Esophagus squamous epithelium (tissue), 4 donors: Measurements from ENCODE around the gene ZNF428.

ENCODE experiments used
- CTCF ChIP-seq, 6 experiments: fragments of 450-650 bp in 4 of 6; fragments of 200-600 bp in 2 of 6; sonication (generic) in 2 of 6; IDR thresholded peaks; one replicate each; pipeline ENCODE4 v1.5.1; 2016 to 2019; ENCODE audit warnings: antibody characterized with exemption in 6 of 6, mild to moderate bottlenecking in 4 of 6, moderate library complexity in 4 of 6
- POLR2A ChIP-seq, 4 donors: fragments of 450-650 bp; IDR thresholded peaks; one replicate each; pipeline ENCODE4 v1.6.1; 2017; ENCODE audit warnings: antibody characterized with exemption in 4 of 4, mild to moderate bottlenecking in 4 of 4, moderate library complexity in 3 of 4

DNA sequence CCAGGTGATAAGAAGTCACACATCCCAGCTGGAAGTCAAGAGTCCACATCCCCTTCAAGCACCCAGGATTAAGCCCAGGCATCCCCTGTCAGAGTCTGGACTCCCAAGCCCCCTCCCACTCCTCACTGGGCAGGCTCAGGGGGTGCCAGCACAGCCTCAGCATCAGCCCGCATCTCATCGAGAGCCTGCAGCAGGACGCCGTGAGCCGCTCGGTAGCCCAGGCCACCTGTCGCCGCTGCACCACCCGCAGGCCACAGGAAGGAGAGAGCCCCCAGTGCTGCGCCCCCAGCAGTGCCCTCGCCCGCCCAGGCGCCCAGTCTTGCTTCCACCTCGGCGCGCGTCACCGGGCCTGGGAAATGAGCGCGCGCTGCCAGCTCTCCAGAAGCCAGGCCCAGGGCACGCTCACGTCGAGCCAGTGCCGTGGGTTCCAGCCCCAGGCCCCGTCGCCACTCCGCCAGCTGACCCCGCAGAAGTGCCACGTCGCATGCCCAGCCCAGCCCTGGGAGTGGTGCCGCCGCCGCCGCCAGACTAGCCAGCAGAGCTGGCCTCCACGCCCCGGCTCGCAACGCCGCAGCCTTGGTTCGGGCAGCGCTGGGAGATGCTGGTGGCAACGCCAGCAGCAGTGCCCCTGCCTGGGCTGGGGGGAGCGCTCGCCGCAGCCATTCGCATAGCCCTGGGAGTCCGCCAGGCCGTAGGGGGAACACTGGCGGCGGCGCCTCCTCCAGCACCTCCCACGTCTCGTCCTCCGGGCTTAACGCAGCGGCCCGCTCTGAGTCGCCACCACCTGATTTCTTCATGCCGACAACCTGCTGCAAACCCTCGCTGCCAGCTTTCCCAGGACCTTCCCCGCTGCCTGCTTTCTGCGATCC lies 27.3 kb downstream of the ZNF428 start:
- TF ChIP-seq CTCF (IDR thresholded peaks at IDR 0.05) (no peak), POLR2A (IDR thresholded peaks at IDR 0.05) (no peak)
